GM18861 (cell line): ENCODE measurements around the gene ST3GAL4.
"Not testable (repeated sequence)": the region's sequence is repeated elsewhere in the genome, so short reads cannot be mapped to it uniquely, and the experiment has no call there.

Experiments
- ATAC-seq: cut with Tn5 transposase; IDR thresholded peaks from one replicate; pipeline ENCODE4 v1.9.1; 2021; ENCODE audit not compliant: unreplicated experiment

The ST3GAL4 gene

GRCh38 chr11:126355324-126355925 is at the start of gene ST3GAL4:
ST3GAL4 (plus strand) TSS chr11:126355686; CDS start chr11:126406156, 50,470 bp downstream.
- peak; percentile 38 for ATAC-seq

- peak; percentile 40 for ATAC-seq
Measured at GRCh38 chr11:126305699-126306098, 49.8 kb upstream of the ST3GAL4 start.

GRCh38 chr11:126307706-126308105 is 47.8 kb upstream of the ST3GAL4 start:
- no peak for ATAC-seq

GRCh38 chr11:126308271-126308671 is 47.2 kb upstream of the ST3GAL4 start:
- no peak for ATAC-seq

- ATAC-seq = not testable (repeated sequence)
Measured at GRCh38 chr11:126308771-126309170, 46.7 kb upstream of the ST3GAL4 start.

- peak; percentile 65 for ATAC-seq
Measured at GRCh38 chr11:126310200-126310991, 45.1 kb upstream of the ST3GAL4 start.

GRCh38 chr11:126310992-126311310 is 44.5 kb upstream of the ST3GAL4 start:
- ATAC-seq = no peak

GRCh38 chr11:126311401-126312291 is 43.8 kb upstream of the ST3GAL4 start:
- no peak for ATAC-seq

GRCh38 chr11:126312961-126313360 is 42.5 kb upstream of the ST3GAL4 start:
- ATAC-seq = no peak

- ATAC-seq = no peak
Measured at GRCh38 chr11:126313826-126314225, 41.7 kb upstream of the ST3GAL4 start.

GRCh38 chr11:126317432-126317755 is 38.1 kb upstream of the ST3GAL4 start:
- no peak for ATAC-seq

GRCh38 chr11:126317756-126318573 is 37.5 kb upstream of the ST3GAL4 start:
- ATAC-seq = peak; percentile 11

GRCh38 chr11:126318574-126319373 is 36.7 kb upstream of the ST3GAL4 start:
- peak; percentile 92 for ATAC-seq

GRCh38 chr11:126319374-126319740 is 36.1 kb upstream of the ST3GAL4 start:
- no peak for ATAC-seq

GRCh38 chr11:126322996-126323395 is 32.5 kb upstream of the ST3GAL4 start:
- ATAC-seq = no peak

- no peak for ATAC-seq
Measured at GRCh38 chr11:126327281-126328000, 28.0 kb upstream of the ST3GAL4 start.

- no peak for ATAC-seq
Measured at GRCh38 chr11:126328001-126328390, 27.5 kb upstream of the ST3GAL4 start.

GRCh38 chr11:126328444-126328843 is 27.0 kb upstream of the ST3GAL4 start:
- ATAC-seq = no peak

GRCh38 chr11:126328938-126329643 is 26.4 kb upstream of the ST3GAL4 start:
- ATAC-seq = no peak
